ENCODE data around the gene GRIK5.
A peak's percentile ranks its signal among the peaks of the same experiment; 100 is the strongest.
"Not testable (repeated sequence)": the region's sequence is repeated elsewhere in the genome, so short reads cannot be mapped to it uniquely, and the experiment has no call there.

GRIK5 gene

DNA sequence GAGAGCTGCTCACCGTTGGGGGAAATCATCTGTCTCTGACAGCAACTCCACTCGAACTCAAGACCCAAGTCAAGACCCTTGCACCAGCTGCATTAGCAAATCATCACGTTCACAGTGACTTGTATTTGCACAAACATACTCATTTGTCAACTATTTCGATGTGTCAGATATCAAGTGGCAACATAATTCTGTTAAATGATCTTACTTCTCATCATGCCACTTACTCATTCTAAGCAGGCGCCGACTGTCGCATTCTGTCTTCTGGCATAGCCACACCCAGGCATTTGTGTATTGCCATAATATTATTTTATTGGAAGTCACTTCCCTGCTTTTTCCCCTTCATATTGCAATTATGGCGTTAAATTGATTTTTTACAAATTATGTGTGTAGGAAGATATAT lies 53.0 kb downstream of the GRIK5 start:
- DNase-seq (ENCODE audit: low spot score): no peak

DNA sequence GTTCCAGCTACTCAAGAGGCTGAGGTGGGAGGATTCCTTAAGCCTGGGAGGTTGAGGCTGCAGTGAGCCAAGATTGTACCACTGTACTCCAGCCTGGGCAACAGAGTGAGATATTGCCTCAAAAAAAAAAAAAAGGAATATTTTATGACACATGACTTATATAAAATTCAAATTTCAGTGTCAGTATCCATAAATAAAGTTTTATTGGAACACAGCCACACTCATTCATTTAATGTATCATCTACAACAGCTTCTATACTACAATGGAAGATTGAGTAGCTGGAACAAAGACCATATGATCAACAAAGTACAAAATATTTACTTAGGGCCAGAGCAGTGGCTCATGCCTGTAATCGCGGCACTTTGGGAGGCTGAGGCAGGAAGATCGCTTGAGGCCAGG lies 57.3 kb downstream of the GRIK5 start:
- DNase-seq (ENCODE audit: low spot score): not testable (repeated sequence)

DNA sequence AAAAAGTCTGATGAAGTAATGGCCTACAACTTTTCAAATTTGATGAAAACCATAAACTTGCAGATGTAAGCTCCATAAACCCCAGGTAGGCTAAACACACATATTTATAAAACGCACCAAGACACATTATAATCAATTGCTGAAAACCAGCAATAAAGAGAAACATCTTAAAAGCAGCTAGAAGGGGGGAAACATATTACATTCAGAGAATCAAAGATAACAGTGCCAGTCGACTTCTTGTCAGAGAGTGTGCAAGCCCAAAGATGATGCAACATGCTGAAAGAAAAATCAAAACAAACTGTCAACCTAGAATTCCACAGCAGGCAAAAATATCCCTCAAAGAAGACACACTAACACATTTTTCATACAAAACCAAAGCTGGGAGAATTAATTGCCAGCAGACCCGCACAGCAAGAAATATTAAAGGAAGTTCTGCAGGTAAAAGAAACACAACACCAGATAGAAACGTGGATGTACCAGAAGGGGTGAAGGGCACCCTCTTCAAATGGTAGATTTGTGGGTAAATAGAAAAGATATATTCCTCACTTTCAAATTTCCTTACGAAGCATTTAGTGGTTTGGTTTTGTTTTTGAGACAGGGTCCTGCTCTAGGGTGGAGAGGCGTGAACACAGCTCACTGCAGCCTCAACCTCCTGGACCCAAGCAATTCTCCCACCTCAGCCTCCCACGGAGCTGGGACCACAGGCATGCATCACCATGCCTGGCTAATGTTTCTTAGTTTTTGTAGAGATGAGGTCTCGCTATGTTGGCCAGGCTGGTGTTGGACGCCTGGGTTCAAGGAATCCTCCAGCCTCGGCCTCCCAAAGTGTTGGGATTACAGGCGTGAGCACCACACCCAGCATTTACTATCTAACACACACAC lies 59.5 kb downstream of the GRIK5 start:
- DNase-seq (ENCODE audit: low spot score): no peak

DNA sequence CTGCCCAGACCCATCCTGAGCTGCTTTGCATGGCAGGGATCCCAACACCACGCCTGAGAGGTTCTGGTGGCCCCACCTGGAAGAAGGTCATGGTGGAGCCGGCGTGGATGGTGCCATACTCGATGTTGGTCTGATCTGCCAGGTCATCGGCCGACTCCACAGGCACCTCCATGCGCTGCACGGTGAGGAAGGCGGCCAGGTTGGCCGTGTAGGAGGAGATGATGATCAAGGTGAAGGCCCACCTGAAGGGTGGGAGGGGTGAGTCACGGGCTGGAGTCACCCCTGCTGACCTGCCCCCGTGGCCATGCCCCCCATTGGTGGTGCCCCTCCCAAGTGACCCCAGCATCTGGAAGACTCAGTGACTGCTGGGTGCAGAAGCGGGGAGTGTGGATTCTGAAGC lies 63.4 kb downstream of the GRIK5 start:
- DNase-seq (ENCODE audit: low spot score): no peak

DNA sequence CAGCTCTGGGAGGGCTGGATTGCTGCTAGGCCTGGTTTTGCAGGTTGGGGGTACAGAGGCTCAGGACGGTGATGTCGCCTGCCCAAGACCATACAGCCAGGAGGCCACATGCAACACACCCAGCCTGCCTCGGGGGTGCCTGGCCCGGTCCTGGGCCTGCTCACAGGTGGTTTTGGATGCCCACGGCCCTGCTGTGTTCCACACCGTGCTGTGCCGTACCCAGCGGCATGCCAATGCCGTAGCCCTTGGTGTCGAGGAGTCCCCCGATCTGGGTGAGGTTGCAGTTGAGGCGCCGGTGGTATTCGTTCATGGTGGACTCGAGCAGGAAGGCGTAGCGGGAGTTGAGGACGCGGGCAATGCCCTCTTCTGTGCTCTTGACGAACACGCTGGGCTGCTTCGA lies 64.5 kb downstream of the GRIK5 start:
- no peak for DNase-seq (ENCODE audit: low spot score)

DNA sequence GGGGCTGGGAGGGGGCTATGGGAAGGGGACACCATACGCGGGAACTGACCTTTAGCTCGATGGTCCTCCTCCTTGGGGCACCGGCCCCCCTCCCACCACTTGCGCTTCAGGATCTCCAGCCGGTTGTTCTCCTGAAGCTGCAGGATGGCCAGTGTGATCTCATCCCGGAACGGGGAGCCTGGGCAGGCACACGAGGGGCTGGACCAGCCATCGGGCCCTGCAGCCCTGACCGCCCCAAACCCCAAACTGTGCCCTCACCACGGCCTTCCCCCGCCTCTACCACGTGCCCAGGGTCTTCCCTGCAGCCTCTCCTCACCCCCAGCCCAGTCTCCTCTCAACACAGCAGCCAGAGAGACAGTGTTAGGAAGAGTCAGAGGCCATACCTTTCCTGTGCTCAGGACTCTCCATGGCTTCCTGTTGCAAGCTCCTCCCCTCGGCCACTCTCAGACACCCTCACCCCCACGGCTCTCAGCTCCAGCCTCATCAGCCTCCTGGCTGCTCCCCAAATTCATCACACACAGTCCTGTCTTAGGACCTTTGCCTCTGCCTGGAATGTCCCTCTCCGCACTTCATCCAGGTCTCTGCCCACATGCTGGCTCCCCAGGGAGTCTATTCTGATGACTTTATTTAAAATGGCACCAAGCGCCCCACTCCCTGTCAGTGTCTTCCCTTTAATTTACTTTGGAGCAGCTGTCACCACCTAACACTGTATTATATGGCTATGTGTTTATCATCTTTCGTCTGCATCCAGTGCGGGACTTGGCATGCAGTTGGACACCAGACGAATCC lies 66.3 kb downstream of the GRIK5 start:
- DNase-seq (ENCODE audit: low spot score): no peak

DNA sequence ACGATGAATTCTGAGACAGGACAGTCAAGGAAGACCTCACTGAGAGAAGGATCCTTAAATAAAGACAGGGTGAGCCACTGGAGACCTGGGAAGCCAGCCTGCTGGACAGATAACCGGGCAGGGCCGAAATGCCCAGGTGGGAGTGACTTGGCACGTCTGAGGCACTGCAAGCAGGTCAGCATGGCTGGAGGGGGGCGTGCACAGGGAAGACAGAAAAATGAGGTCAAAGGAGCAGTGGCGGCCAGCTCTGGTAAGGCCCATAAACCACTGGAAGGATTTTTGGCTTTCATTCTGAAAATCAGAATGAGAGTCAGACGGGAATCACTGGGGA lies 70.2 kb downstream of the GRIK5 start:
- DNase-seq (ENCODE audit: low spot score): no peak

DNA sequence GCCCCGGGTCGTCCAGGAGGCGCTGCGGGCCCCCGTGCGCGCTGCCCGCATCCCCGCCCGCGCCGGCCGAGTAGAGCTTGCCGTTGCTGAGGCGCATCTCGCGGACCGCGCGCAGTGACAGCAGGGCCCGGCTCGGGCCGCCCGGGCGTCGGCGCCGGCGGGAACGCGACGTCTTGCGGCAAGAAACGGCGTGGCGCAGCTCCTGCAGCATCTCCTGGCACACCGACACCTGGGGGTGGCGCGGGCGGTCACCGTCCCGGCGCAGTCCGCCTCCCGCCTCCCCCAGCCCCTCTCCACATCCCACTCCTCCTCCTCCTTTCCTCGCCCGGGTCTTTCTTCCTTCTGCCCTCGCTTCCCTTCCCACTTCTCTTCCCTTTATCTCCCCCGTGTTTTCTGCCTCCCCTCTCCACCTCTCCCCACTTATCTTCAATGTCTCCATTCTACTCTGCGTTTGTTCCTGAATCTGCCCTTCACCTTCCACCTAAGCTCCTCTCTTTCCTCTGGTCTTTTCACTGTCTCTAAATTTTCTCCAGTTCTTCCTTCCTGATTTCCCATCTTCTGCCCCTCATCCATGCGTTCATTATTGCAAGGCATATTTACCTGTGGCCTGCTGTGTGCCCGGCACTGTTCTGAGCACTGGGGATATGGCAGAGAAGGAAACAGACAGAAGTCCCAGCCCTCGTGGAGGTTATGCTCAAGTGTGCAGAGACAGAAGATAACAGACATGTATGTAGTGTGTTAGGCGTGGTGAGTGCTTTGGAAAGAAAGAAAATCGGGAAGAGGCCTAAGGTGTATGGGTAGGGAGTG lies 70.7 kb downstream of the GRIK5 start:
- DNase-seq (ENCODE audit: low spot score): no peak

DNA sequence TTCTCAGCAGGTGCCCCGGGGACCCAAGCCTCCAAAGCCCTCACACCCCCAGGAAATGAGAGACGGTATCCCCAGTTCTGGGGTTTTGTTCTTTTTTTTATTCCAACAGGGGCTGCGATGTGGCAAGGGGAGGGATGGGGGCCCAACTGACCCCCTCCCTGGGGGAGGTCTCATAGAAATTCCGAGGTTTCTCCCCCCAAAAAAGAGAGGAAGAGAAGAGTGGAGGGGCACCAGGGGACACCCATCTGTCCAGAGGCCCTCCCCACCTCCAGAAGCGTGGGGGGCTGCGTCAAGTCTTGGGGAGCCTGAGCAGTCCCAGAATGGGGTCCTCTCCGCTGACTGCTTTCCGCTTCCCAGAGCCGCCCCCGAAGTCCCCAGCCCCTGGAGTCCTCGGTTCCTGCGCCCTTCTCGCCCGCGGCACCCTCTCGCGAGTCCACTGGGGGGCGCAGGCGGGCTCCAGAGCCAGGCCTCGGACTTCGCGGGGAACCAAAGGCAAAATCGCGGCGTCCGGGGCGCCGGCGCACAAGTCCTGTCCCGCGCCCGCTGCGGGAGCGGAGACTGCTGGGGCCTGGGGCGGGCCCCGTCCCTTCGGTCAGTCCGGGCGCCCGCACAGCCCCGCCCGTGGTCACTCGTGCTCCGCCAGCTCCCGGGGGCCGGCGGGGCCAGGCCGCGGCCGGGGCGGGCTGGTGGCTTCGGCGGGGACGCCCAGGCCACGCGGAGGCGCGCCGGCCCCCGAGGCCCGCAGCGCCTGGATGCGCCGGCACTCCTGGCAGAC lies 71.6 kb downstream of the GRIK5 start:
- no peak for DNase-seq (ENCODE audit: low spot score)

DNA sequence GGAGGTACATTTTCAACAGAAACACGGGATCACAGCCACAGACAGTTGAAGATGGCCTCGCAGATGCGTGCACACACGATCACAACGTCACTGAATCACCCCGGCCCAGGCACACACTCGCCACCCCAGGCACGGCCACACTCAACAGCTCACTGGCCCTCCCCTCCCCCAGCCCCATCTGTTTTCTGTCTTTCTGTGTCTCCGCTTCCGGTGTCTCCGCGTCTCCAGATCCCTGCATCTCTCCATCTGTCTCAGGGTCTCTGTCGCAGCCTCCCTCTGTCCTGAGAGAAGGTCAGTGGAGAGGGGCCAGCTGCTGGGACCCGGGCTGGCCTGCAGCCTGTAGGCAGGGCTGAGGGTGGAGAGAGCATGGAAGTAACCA lies 72.2 kb downstream of the GRIK5 start:
- no peak for DNase-seq (ENCODE audit: low spot score)

DNA sequence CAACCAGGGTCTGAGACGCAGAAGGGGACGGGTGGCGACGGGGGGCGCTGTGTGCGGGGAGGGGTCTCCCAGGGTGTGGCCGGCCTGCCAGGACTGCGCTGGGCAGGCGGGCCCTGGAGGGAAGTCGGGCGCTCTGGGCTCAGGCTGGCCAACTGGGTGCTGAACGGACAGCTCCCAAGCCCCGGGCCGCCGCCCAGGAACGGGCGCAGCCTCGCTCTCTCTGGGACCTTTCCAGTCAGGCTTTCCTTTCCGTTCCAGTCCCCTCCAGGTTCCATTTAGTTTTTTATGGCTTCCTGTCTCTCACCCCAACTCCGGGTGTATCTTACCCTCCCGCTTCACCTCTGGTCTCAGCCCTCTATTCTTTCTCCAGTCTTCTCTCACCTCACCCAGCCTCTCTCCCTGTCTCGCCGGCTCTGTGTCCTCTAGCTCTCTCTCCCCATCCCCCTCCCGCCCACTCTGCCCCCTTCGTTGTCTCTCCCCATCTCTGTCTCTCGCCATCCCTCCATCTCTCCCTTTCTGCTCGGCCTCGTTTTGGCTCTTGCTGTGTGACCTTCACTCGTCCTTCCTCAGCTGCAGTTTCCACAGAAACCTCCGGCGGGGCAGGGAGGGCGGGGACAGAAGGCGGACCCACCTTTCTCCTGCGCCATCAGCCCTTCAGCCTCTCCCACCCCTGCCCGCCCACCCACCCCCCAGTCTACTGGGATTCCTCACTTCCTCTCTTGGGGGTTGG lies 72.7 kb downstream of the GRIK5 start:
- DNase-seq (ENCODE audit: low spot score): no peak

DNA sequence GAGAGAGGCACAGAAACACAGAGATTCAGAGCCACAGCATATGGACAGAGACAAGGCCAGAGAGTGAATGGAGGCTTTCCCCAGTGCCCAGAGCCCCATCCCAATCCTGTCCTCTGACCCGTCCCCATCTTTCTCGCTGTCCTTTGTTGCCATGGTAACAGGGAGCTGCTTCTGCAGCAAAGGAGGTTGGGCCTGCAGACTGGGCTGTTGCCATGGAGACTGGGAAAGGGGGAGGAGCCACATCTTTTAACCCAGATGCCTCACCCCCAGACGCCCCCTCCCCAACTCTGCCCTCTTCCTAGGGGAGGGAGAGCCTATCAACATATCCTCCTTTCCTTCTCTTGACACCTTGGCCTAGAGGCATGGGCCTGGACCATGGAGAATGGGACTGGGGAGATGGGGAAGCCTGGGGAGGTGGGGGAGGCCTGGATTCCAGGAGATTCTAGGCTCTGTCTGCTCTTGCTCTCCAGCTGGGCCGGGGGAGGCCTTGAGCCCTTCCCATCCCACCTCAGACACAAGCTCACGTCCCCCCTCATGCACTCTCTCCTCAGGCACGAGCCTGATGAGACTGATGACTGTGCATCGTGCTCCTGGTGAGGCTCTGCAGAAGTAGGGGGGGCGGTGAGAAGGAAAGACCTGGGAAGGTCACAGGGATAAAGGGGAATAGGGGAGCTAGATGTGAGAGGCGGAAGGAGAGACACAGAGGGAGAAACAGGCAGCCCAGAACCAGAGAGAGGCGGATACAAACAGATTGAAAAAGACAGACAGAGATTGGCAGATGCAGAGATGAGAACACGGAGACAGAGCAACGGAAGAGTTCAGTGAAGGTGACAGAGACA lies 73.8 kb downstream of the GRIK5 start:
- no peak for DNase-seq (ENCODE audit: low spot score)

DNA sequence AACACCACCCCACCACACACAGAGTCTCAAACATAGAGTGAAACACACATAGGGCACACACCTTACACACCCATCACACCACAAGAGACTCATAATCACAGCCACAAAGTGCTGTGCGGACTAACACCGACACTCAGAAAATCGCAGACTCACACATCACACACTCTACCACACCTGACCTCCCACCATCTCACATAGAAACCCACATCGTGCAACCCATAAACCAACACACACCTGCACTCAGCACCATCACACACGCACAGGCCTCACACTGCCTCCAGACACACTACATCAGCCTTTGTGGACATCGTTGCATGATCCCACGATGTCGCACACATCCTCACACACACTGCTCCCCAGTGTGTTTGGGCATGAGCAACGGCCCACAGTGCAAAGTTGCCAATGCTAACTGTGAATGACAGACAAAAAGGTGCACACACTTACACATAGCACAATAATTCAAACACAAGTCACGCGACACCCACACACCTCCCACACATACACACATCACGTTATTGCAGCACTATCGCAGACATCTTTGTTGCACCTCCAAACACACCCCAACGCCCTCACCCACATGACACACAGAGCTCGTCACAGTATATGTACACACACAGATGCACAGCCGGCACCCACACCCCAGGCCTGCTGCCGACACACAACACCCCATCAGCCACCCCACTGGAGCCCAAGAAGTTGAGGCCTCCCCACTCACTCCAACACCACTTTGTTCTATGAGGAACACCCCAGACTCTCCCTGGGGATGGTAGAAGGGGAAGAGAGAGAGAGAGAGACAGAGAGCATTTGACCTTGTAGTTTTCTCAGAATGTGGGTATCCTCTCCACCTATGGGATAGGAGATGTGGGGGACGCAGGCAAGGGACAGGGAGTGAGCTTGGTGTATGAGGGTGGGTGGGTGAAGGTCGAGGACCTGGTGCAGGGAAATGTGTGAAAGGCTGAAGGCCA lies 74.7 kb downstream of the GRIK5 start:
- no peak for DNase-seq (ENCODE audit: low spot score)

DNA sequence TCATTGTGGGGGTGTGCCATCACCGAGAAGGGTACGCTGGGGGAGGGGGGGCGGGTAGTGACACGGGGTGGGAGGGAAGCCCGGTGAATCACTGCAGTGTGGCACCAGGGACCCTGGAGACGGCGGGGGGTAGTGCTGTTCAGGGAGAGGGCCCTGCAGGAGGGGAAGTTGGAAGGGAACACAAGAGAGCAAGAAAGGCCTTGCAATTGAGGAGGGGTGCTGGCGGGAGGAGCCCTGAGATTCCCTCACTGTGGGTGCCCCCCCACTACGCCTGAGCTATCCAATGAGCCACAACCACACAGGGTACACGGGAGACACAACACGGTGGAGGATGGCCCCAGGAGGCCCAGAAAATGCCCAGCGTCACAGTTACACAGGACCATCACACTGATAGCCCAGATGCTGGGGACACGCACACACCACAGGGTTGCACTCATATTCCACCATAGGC lies 75.5 kb downstream of the GRIK5 start:
- DNase-seq (ENCODE audit: low spot score): no peak

DNA sequence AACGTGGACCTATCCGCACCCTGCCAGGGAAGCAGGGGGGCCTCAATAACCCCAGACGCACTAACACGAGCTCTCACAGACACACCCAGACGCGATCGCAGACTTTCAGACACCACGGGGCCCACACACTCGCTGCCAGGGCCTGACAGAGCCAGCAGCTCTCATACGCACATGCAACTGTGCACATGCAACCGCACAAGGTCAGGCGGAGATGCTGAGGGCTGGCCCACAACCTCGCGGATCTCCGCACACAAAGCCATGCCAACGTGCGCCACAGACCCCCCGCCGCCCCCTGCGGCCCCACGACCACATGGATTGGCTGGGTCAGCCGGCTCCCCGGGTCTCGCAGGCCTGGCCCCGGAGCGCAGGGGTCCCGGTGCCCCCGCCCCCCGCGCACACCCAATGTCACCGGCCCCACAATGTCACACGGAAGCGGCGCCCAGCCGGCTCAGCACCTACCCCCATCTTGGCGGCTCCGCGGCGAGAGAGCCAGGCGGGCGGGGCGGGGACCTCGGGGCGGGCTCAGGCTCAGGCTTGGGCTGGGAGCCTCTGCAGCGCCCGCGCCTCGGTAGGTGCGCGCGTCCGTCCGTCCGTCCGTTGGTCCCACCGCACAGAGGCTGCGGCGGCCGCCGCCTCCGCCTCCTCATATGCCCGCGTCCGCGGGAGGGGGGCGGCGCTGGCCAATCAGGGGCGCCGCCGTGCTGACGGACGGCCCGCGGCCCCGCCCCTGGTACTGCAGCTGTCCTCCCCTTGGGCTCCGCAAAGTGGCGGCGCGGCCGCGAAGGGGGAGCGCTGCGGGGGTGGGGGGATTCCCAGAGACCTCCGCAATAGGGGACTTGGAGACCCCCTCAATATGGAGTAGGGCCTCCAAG lies 76.2 kb downstream of the GRIK5 start, which contains the start of gene ATP1A3:
Gene ATP1A3, minus strand, starts transcription at position 619 of the 872 bp plus-strand sequence. Its CDS starts 154 bp downstream, at position 465.
- DNase-seq (ENCODE audit: low spot score): peak; percentile 28

DNA sequence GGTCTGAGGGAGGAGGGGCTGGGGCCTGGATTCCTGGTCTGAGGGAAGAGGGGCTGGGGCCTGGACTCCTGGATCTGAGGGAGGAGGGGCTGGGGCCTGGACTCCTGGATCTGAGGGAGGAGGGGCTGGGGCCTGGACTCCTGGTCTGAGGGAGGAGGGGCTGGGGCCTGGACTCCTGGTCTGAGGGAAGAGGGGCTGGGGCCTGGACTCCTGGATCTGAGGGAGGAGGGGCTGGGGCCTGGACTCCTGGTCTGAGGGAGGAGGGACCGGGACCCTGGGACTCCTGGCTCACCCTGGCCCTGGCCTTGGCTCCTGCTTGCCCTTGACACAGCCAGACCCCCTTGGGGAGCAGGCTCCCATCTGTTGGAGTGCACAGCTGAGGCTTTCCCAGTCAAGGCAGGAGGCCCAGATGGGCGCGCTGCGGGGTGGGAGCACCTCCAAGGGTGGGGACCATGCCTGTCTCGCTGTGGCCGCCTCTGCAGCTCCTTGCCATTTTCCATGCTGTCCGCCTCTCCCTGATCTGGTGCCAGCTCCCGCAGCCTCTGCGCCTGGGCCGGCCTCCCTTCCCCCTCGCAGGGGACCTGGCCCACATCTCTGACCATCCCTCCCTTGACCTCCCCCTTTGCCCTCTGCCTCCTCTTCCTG lies 78.0 kb downstream of the GRIK5 start:
- DNase-seq (ENCODE audit: low spot score): not testable (repeated sequence)

DNA sequence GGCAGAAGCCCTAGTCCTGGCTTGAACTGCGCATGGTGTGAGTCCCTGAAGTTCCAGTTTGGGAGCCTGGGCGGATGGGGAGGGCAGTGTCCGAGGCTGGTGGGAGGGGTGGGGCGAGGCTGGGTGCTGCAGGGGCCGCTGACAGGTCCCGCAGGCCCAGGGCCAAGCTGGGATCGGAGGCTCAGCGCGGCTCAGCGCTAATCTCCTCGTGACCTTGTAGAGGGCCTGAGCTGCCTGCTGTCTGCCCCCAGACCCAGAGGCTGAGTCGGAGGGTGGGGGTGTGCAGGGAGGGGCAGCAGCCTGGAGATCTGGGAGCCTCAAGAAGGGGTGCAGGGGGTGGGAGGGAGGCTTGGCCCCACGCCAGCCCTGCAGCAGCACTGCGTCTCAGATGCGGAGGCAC lies 79.0 kb downstream of the GRIK5 start:
- DNase-seq (ENCODE audit: low spot score): no peak

All from globus pallidus (tissue), 1 donor.